OCI-LY1 (cell line): ENCODE results near the gene PHF20.

ENCODE experiments used
- H2AFZ ChIP-seq: fragments of 200-600 bp; sonication (generic), shearing (Covaris generic); 2 replicates; pipeline ENCODE4 v1.6.0; 2014; ENCODE audit warnings: antibody characterized with exemption, mild to moderate bottlenecking, low read length
- H3F3A ChIP-seq: fragments of 200-600 bp; sonication (generic), shearing (Covaris generic); 2 replicates; pipeline ENCODE4 v1.6.0; 2014; ENCODE audit warnings: mild to moderate bottlenecking, antibody characterized with exemption, low read length, moderate library complexity; ENCODE audit not compliant: insufficient read depth
- H3K27ac ChIP-seq: fragments of 200-600 bp; sonication (generic); 2 replicates; pipeline ENCODE4 v1.5.1; 2014; ENCODE audit warnings: low read length, mixed run types, mild to moderate bottlenecking, low read depth; ENCODE audit not compliant: poor library complexity, severe bottlenecking
- H3K27me3 ChIP-seq: fragments of 200-600 bp; sonication (generic); 2 replicates; pipeline ENCODE4 v1.6.0; 2014; ENCODE audit warnings: antibody characterized with exemption, mild to moderate bottlenecking, low read length, moderate library complexity; ENCODE audit not compliant: insufficient read depth
- H3K36me3 ChIP-seq: fragments of 200-600 bp; sonication (generic); 2 replicates; pipeline ENCODE4 v1.6.1; 2014; ENCODE audit warnings: mild to moderate bottlenecking, antibody characterized with exemption, low read length, moderate library complexity, mixed read lengths; ENCODE audit not compliant: insufficient read depth
- H3K4me1 ChIP-seq: fragments of 200-600 bp; sonication (generic); 2 replicates; pipeline ENCODE4 v1.5.1; 2014; ENCODE audit warnings: mild to moderate bottlenecking, low read length, moderate library complexity; ENCODE audit not compliant: insufficient read depth, severe bottlenecking
- H3K4me2 ChIP-seq: fragments of 200-600 bp; sonication (generic), shearing (Covaris generic); 2 replicates; pipeline ENCODE4 v1.6.1; 2014; ENCODE audit warnings: low read length
- H3K4me3 ChIP-seq: fragments of 200-600 bp; sonication (generic); 2 replicates; pipeline ENCODE4 v1.5.1; 2014; ENCODE audit warnings: low read length, low read depth, mild to moderate bottlenecking, mixed read lengths; ENCODE audit not compliant: poor library complexity, severe bottlenecking
- H3K79me2 ChIP-seq: fragments of 200-600 bp; shearing (Covaris generic); 2 replicates; pipeline ENCODE4 v1.6.1; 2016; ENCODE audit warnings: mixed run types, low read length, mixed read lengths; ENCODE audit not compliant: insufficient read depth
- H3K9ac ChIP-seq: fragments of 200-600 bp; sonication (generic), shearing (Covaris generic); 2 replicates; pipeline ENCODE4 v1.6.1; 2014; ENCODE audit warnings: mild to moderate bottlenecking, low read length, mixed read lengths
- H3K9me2 ChIP-seq: fragments of 200-600 bp; sonication (generic), shearing (Covaris generic); 2 replicates; pipeline ENCODE4 v1.6.1; 2014; ENCODE audit warnings: low read depth, mild to moderate bottlenecking, low read length, mixed read lengths
- H3K9me3 ChIP-seq: fragments of 200-600 bp; shearing (Covaris generic); 2 replicates; pipeline ENCODE4 v1.6.1; 2014; ENCODE audit warnings: low read length, mixed read lengths
- H4K20me1 ChIP-seq: fragments of 200-600 bp; sonication (generic), shearing (Covaris generic); 2 replicates; pipeline ENCODE4 v1.6.0; 2016; ENCODE audit warnings: mild to moderate bottlenecking, low read length; ENCODE audit not compliant: insufficient read depth
- EZH2 ChIP-seq: fragments of 200-600 bp; sonication (generic), shearing (Covaris generic); IDR thresholded peaks from 2 replicates; pipeline ENCODE4 v1.8.0; 2017; ENCODE audit warnings: borderline replicate concordance, mixed run types, mild to moderate bottlenecking, antibody characterized with exemption, low read length, moderate library complexity, mixed read lengths
- TF ChIP-seq, protein P1 (sequence below): fragments of 200-600 bp; sonication (generic), shearing (Covaris generic); IDR thresholded peaks from 2 replicates; pipeline ENCODE4 v1.5.1; 2017; ENCODE audit warnings: mild to moderate bottlenecking, antibody characterized with exemption, low read length, moderate library complexity, mixed read lengths

PHF20 gene

GRCh38 chr20:35823147-35823546, 51.3 kb downstream of the PHF20 start:
- H4K20me1 ChIP-seq: no peaks in the 10 kb centered on the region
- no peaks in the 10 kb centered on the region; the same call in 1 of the 2 replicates for H3F3A ChIP-seq
- H3K4me1 ChIP-seq: no peaks in the 10 kb centered on the region
- no peak overlapping the region for H3K4me2 ChIP-seq
- no peak overlapping the region for H2AFZ ChIP-seq
- no peaks in the 10 kb centered on the region for H3K9me3 ChIP-seq
- no peak overlapping the region for H3K4me3 ChIP-seq
- no peak overlapping the region for H3K9ac ChIP-seq
- H3K9me2 ChIP-seq: no peaks in the 10 kb centered on the region
- no peaks in the 10 kb centered on the region; the same call in 1 of the 2 replicates for H3K79me2 ChIP-seq
- peaks cover 16% of the 10 kb centered on the region for H3K36me3 ChIP-seq
- no peak overlapping the region for H3K27ac ChIP-seq
- H3K27me3 ChIP-seq: no peaks in the 10 kb centered on the region
- TF ChIP-seq EZH2: no peak
- TF ChIP-seq, protein P1, sequence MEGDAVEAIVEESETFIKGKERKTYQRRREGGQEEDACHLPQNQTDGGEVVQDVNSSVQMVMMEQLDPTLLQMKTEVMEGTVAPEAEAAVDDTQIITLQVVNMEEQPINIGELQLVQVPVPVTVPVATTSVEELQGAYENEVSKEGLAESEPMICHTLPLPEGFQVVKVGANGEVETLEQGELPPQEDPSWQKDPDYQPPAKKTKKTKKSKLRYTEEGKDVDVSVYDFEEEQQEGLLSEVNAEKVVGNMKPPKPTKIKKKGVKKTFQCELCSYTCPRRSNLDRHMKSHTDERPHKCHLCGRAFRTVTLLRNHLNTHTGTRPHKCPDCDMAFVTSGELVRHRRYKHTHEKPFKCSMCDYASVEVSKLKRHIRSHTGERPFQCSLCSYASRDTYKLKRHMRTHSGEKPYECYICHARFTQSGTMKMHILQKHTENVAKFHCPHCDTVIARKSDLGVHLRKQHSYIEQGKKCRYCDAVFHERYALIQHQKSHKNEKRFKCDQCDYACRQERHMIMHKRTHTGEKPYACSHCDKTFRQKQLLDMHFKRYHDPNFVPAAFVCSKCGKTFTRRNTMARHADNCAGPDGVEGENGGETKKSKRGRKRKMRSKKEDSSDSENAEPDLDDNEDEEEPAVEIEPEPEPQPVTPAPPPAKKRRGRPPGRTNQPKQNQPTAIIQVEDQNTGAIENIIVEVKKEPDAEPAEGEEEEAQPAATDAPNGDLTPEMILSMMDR: no peak

DNA sequence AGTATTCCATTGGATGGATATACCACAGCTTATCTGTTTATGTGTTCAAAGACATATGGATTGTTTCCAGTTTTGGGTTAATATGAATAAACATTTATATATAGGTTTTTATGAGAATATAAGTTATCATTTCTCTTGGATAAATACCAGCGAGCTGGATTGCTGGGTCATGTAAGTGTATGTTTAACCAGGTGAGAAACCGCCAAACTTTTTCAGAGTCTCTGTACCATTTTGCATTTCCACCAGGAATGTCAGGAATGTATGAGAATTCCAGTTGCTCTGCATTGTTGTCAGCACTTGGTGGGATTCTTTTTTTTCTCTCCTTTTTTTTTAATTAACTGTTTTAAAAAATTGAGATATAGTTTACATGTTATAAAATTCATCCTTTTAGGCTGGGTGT, 52.1 kb downstream of the PHF20 start:
- TF ChIP-seq EZH2: no peak
- no peaks in the 10 kb centered on the region; the same call in 1 of the 2 replicates for H3F3A ChIP-seq
- H3K4me3 ChIP-seq: no peak overlapping the region
- no peaks in the 10 kb centered on the region; the same call in 1 of the 2 replicates for H3K79me2 ChIP-seq
- no peak overlapping the region for H3K27ac ChIP-seq
- H3K36me3 ChIP-seq: peaks cover 16% of the 10 kb centered on the region
- no peaks in the 10 kb centered on the region for H3K4me1 ChIP-seq
- no peaks in the 10 kb centered on the region for H3K9me3 ChIP-seq
- H3K27me3 ChIP-seq: no peaks in the 10 kb centered on the region
- no peak overlapping the region for H2AFZ ChIP-seq
- H3K9ac ChIP-seq: no peak overlapping the region
- no peaks in the 10 kb centered on the region for H3K9me2 ChIP-seq
- H3K4me2 ChIP-seq: no peak overlapping the region
- H4K20me1 ChIP-seq: no peaks in the 10 kb centered on the region

DNA sequence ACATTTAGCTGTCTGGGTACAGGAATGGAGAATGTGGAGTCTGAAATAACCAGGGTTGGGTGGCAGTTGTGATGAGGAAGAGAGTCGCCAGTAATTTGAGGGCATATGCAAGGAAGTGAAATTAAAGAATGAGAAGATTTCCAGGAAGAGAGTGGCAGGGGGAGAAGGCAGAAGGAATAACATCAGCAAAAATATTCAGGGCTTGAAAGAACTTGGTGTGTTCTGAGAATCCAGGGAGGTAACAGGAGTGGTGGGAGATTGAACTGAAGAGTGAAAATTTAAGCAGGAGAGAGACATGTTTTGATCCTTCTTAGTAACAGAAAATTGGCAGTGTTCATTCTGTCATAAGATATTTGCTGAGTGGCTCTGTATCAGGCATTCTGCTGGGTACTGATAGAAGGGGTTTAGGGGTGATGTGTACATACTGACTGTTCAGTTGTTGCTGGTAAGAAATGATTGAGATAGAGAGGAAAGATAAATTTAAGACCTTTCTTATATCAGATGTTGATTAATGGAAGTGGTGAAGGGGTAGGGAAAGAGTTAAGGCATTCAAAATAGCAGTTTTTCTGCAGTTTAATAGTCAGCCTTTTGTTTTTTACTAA, 54.7 kb downstream of the PHF20 start:
- no peaks in the 10 kb centered on the region; the same call in 1 of the 2 replicates for H3K79me2 ChIP-seq

More for the DNA sequence above, 54.7 kb downstream of the PHF20 start:
- Histone ChIP-seq H3F3A (no peaks in the 10 kb centered on the region; the same call in 1 of the 2 replicates), H3K4me2 (no peak overlapping the region), H3K4me3 (no peak overlapping the region), H2AFZ (no peak overlapping the region), H3K27ac (no peak overlapping the region), H3K27me3 (no peaks in the 10 kb centered on the region), H3K9me3 (no peaks in the 10 kb centered on the region), H3K9me2 (no peaks in the 10 kb centered on the region), H3K9ac (no peak overlapping the region), H3K36me3 (peaks cover 33% of the 10 kb centered on the region), H4K20me1 (no peaks in the 10 kb centered on the region), H3K4me1 (no peaks in the 10 kb centered on the region)
- TF ChIP-seq, protein P1: no peak
- TF ChIP-seq EZH2: no peak
